Activated T-helper 1 cell treated with anti-CD3 and anti-CD28 coated beads, Interleukin-12 subunit alpha, Interleukin-12 subunit beta, Interleukin-2, Interleukin-4 antibody, amounts not matched to agents 30 ng/mL and 10 ng/mL and 1 ng/mL, durations not matched to agents 14 hours and 24 hours and 36 hours (primary cell): Measurements from ENCODE around the gene BOLA3. TPM values are rescaled to one million over a fixed set of nuclear protein-coding genes. Genes with fewer than 3 reads are reported as not detected.
"Not testable (repeated sequence)": the region's sequence is repeated elsewhere in the genome, so short reads cannot be mapped to it uniquely, and the experiment has no call there.

ENCODE experiments used
- DNase-seq: peaks from one replicate; pipeline ENCODE4 v3.0.0; 2021; ENCODE audit warnings: low spot score
- H3K27ac Mint-ChIP-seq: one replicate; pipeline ENCODE4 v1.8.0; 2021; ENCODE audit warnings: mild to moderate bottlenecking, mixed read lengths
- H3K27me3 Mint-ChIP-seq: one replicate; pipeline ENCODE4 v1.8.0; 2022; ENCODE audit warnings: mild to moderate bottlenecking, moderate library complexity, mixed read lengths; ENCODE audit not compliant: insufficient read depth
- H3K36me3 Mint-ChIP-seq: one replicate; pipeline ENCODE4 v1.8.0; 2021; ENCODE audit warnings: low read depth, mixed read lengths
- H3K4me1 Mint-ChIP-seq: one replicate; pipeline ENCODE4 v1.8.0; 2021; ENCODE audit warnings: low read depth, mixed read lengths
- H3K4me3 Mint-ChIP-seq: one replicate; pipeline ENCODE4 v1.8.0; 2021; ENCODE audit warnings: mild to moderate bottlenecking, moderate library complexity, mixed read lengths
- H3K9me3 Mint-ChIP-seq: one replicate; pipeline ENCODE4 v1.8.0; 2021; ENCODE audit warnings: mixed read lengths
- intact Hi-C: fragments of 100-400 bp; cut with micrococcal nuclease; formaldehyde crosslinking; loops from one replicate; pipeline ENCODE4 v1.15.1; 2024
- total RNA-seq: library from RNA; stranded (reverse); gene quantifications from 2 replicates; pipeline ENCODE4 v1.2.3, GENCODE V29; 2022

BOLA3 gene
- total RNA-seq, 1 donor from 2014 or later = 98.2 TPM

DNA sequence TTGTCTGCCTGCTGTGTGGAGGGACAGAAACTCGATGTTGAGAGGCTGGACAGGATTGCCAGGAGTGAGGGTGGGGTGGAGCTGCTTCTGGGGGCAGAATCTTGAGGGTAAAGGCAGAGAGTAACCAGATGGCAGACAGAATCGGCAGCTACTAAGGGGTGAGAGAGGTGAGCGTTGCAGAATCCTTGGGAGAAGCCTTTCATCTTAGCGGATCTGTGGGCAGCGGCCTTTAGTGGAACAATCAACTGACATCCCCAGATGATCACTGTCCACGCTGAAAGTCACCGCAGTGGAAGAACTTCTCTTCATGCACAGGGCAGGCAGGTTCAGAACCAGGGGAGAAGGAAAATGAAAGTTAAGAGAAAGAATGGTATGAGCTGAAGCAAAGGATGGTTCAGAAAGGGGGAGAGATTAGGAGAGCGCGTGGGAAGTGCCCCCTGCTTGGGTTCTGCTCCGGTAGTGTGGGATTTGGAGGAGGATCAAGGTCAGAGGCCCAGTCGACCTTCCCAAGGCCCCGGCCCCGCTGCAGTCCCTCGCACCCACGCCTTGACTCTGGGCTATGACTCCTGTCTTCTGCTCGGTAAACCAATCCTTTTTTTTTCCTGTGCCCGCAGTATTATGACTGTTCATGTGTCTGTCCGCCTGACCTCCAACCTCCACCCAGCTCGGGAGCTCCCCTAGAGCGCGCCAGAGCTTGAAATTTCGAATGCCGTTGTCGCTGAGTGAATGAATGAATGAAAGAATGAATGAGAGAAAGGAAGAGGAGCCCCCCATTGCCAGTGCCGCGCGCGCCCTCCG, 584 bp downstream of the BOLA3 start:
- Mint-ChIP-seq H3K9me3 (no peaks in the 10 kb centered on the region), H3K36me3 (peaks cover 15% of the 10 kb centered on the region), H3K4me3 (no peak overlapping the region), H3K27ac (no peak overlapping the region), H3K4me1 (peaks cover 5% of the 10 kb centered on the region), H3K27me3 (no peaks in the 10 kb centered on the region)
- DNase-seq = peak; percentile 20
- intact Hi-C loops = loop anchor here (1.0 to 10.0 kb wide), 11 partner anchors 31 to 410 kb away; partner anchors contain the start of genes DGUOK, MOB1A, MTHFD2 and STAMBP

DNA sequence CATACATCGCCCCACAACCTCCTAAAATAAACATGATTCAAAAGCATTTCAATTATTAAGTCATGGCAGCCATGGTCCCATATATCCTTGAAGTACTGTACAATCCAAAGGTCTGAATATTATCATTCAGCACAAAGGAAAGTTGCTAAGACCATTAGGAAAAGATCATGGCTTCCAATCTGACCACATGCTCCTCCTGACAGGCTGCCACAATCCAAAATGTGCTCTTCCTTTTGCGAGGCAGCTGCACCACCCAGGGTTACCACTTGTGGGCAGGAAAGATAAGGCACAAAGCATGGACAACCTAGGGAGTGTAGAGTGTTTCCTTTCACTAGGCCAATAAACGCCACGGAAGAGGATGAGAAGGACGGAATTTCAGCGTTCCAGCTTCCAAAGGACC, 5.4 kb downstream of the BOLA3 start:
- no peak for DNase-seq
- Mint-ChIP-seq H3K27me3 (no peaks in the 10 kb centered on the region), H3K9me3 (no peaks in the 10 kb centered on the region), H3K4me3 (no peak overlapping the region), H3K4me1 (peaks cover 7% of the 10 kb centered on the region), H3K36me3 (peaks cover 9% of the 10 kb centered on the region), H3K27ac (peak overlapping the region; percentile 32)
- intact Hi-C loops = loop anchor here (10.0 kb wide), 1 partner anchor 192 kb away; no protein-coding TSS in a partner anchor

DNA sequence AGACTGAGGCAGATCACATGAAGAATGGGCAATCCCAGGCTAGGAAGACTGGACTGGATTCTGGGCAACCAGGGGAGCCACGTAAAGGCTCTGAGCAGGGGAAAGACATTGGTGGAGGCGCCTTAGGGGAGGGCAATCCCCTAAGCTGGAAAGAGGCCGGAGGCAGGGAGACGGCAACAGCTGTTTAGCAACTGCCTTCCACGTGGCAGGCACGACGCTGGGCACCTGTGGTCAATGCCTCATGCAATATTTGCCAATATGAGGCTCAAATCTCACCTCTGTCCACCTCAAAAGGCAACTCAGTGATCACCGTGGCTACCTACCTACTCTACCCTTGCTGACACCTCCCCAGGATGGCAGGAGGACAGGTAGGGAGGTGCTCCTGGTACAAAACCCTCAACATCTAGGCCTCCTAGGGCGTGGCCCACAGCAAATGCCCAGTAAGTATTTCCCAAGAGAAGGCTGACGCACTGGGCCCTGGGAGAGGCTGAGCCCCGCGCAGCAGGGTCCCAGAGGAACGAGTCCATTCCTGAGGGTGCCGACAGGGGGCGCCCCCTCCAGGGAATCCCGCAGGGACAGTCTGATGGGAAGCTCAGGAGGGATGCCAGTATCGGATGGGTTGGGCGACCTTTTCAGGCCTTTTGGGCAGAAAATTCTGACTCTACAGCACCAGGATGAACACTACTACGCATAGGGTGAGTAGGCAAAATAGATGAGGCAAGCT, 8.9 kb downstream of the BOLA3 start:
- H3K4me3 Mint-ChIP-seq = no peak overlapping the region
- no peak for DNase-seq
- intact Hi-C loops = no loop called here
- H3K4me1 Mint-ChIP-seq = peaks cover 7% of the 10 kb centered on the region
- H3K9me3 Mint-ChIP-seq = no peaks in the 10 kb centered on the region
- H3K36me3 Mint-ChIP-seq = peaks cover 20% of the 10 kb centered on the region
- H3K27ac Mint-ChIP-seq = no peak overlapping the region
- no peaks in the 10 kb centered on the region for H3K27me3 Mint-ChIP-seq

- Mint-ChIP-seq H3K27ac (no peak overlapping the region), H3K9me3 (no peaks in the 10 kb centered on the region), H3K4me1 (peaks cover 7% of the 10 kb centered on the region), H3K4me3 (no peak overlapping the region), H3K36me3 (peaks cover 27% of the 10 kb centered on the region), H3K27me3 (no peaks in the 10 kb centered on the region)
- DNase-seq = no peak
- intact Hi-C loops = no loop called here
Observed at GRCh38 chr2:74137651-74138599, 9.8 kb downstream of the BOLA3 start.

GRCh38 chr2:74131901-74132300, 15.8 kb downstream of the BOLA3 start:
- H3K36me3 Mint-ChIP-seq = peaks cover 15% of the 10 kb centered on the region

GRCh38 chr2:74130211-74130995, 17.3 kb downstream of the BOLA3 start:
- Mint-ChIP-seq H3K4me1 (no peaks in the 10 kb centered on the region), H3K36me3 (peaks cover 13% of the 10 kb centered on the region), H3K27ac (no peak overlapping the region), H3K27me3 (peaks cover 11% of the 10 kb centered on the region), H3K4me3 (no peak overlapping the region), H3K9me3 (no peaks in the 10 kb centered on the region)
- intact Hi-C loops = no loop called here
- DNase-seq = no peak

More at GRCh38 chr2:74131901-74132300, 15.8 kb downstream of the BOLA3 start:
- H3K27ac Mint-ChIP-seq = no peak overlapping the region
- H3K4me1 Mint-ChIP-seq = no peaks in the 10 kb centered on the region
- no peak for DNase-seq
- intact Hi-C loops = no loop called here
- H3K27me3 Mint-ChIP-seq = peaks cover 11% of the 10 kb centered on the region
- no peaks in the 10 kb centered on the region for H3K9me3 Mint-ChIP-seq
- H3K4me3 Mint-ChIP-seq = no peak overlapping the region

DNA sequence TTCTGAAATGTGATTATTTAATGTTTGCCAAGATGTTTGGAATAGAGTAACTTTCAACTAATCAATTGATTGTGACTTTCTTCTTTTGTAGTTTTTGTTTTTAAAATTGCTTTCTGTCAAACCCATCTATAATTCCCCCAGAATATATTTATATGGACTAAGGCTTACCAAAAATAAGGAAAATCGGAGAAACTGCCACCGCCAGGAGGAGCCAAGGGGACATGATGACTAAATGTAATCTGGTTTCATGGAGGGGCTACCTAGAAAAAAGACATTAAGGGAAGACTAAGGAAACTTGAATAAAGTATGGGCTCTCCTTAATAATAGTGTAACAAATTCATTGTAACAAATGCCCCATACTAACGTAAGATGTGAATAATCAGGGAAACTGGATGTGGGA, 19.5 kb downstream of the BOLA3 start:
- H3K4me1 Mint-ChIP-seq = no peaks in the 10 kb centered on the region
- peaks cover 2% of the 10 kb centered on the region for H3K36me3 Mint-ChIP-seq
- no peaks in the 10 kb centered on the region for H3K9me3 Mint-ChIP-seq

DNA sequence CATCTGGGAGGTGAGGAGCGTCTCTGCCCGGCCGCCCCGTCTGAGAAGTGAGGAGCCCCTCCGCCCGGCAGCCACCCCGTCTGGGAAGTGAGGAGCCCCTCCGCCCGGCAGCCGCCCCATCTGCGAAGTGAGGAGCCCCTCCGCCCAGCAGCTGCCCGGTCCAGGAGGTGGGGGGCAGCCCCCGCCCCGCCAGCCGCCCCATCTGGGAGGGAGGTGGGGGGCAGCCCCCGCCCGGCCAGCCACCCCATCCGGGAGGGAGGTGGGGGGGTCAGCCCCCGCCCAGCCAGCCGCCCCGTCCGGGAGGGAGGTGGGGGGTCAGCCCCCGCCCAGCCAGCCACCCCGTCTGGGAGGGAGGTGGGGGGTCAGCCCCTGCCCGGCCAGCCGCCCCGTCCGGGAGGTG, 23.8 kb downstream of the BOLA3 start:
- not testable (repeated sequence) for H3K4me1 Mint-ChIP-seq, H3K27me3 Mint-ChIP-seq, H3K27ac Mint-ChIP-seq, H3K4me3 Mint-ChIP-seq, DNase-seq
- intact Hi-C loops = loop anchor here (5.0 kb wide), 2 partner anchors 122 to 137 kb away; no protein-coding TSS in a partner anchor
- peaks cover 11% of the 10 kb centered on the region for H3K36me3 Mint-ChIP-seq
- peaks cover 19% of the 10 kb centered on the region for H3K9me3 Mint-ChIP-seq

More for the DNA sequence above, 19.5 kb downstream of the BOLA3 start:
- Mint-ChIP-seq H3K27me3 (peaks cover 11% of the 10 kb centered on the region), H3K4me3 (no peak overlapping the region), H3K27ac (no peak overlapping the region)
- intact Hi-C loops = no loop called here
- DNase-seq = no peak

DNA sequence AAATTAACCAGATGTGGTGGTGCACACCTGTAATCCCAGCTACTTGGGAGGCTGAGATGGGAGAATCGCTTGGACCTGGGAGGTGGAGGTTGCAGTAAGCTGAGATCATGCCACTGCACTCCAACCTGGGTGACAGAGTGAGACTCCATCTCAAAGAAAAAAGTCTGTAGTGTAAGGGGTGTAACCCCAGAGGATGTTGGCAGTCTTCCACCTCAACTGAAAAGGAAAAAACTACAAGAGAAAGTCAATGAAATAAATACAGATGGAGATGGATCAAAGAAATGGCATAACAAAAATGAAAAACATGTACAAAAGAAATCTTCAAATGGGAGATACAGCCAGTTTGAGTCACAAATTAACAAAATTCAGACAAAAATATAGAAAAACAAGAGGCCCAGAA, 25.9 kb downstream of the BOLA3 start:
- H3K4me1 Mint-ChIP-seq, DNase-seq, H3K27ac Mint-ChIP-seq, H3K4me3 Mint-ChIP-seq, H3K27me3 Mint-ChIP-seq: not testable (repeated sequence)
- Mint-ChIP-seq H3K36me3 (peaks cover 11% of the 10 kb centered on the region), H3K9me3 (peaks cover 19% of the 10 kb centered on the region)
- intact Hi-C loops = loop anchor here (2.0 to 5.0 kb wide), 3 partner anchors 120 to 195 kb away; partner anchors contain the start of gene DGUOK

DNA sequence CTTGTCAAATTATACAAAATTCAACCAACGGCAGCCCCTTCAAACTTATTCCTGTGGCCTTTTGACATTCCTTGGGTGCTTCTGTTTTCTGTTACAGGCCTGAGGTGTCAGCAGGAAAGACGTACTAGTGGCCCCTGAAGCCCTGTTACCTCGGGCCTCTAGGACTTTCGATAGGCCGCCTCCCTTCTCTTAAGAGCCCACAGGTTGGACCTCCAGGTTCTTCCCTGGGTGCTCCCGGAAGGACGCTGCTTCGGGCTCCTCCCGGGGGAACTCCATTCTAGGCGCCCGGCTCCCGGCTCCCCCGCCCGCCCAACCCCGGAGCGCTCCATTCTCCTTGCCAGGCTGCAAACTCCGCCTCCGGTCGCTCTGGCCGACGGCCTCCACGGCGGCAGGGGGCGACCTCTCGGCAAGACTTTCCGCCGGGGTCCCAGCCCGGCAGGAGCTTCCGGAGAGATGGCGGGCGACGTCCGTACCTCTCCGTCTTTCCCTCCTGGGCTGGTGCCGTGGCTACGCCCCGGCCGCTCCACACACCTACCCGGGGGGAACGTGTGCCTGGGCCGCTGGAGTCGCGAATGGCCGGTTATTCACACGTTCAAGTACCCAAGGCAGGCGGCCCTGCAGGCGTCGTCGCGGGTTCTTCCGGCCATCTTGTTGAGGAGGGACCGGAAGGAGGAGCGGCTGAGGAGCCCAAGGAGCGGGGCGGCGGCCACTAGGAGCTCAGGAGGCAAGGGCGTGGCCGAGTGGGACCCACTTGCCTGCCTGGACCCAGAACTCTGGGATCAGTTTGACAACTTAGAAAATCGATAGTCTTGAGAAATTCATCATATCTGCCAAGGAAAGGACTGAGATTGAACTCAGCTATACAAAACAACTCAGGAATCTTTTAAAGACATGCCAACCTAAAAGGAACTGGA, 27.5 kb downstream of the BOLA3 start:
- intact Hi-C loops = loop anchor here (1.0 to 5.0 kb wide), 9 partner anchors 28 to 383 kb away; partner anchors contain the start of genes DGUOK, DUSP11, MOB1A and STAMBP
- Mint-ChIP-seq H3K9me3 (peaks cover 19% of the 10 kb centered on the region), H3K4me1 (peaks cover 7% of the 10 kb centered on the region)

DNA sequence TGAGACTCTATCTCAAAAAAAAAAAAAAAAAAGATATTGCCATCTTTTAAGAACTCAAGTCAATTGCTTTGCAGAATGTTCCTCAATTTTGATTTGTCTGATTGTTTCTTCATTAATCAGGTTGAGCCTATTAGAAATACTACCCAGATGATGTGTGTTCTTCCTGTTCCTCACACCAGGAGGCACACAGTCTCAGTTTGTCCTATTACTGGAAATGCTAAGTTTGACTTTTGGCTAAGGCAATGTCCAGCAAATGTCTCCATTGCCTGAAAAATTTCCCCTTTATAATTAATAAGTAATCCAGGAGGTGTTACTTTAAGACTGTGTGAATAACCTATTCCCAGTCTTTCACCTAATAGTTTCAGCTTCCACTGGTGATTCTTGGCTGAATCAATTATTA, 28.4 kb downstream of the BOLA3 start:
- Mint-ChIP-seq H3K9me3 (peaks cover 19% of the 10 kb centered on the region), H3K4me1 (peaks cover 7% of the 10 kb centered on the region), H3K27me3 (peaks cover 18% of the 10 kb centered on the region), H3K36me3 (peaks cover 11% of the 10 kb centered on the region), H3K27ac (no peak overlapping the region), H3K4me3 (no peak overlapping the region)
- no peak for DNase-seq
- intact Hi-C loops = no loop called here

More for the DNA sequence above, 27.5 kb downstream of the BOLA3 start:
- DNase-seq = peak; percentile 82
- Mint-ChIP-seq H3K27ac (peak overlapping the region; percentile 88), H3K27me3 (peaks cover 12% of the 10 kb centered on the region), H3K36me3 (peaks cover 11% of the 10 kb centered on the region), H3K4me3 (peak overlapping the region; percentile 82)
